ENCODE data around the gene CACNA1A.
A peak's percentile ranks its signal among the peaks of the same experiment; 100 is the strongest.
"Not testable (repeated sequence)": the region's sequence is repeated elsewhere in the genome, so short reads cannot be mapped to it uniquely, and the experiment has no call there.

The CACNA1A gene

DNA sequence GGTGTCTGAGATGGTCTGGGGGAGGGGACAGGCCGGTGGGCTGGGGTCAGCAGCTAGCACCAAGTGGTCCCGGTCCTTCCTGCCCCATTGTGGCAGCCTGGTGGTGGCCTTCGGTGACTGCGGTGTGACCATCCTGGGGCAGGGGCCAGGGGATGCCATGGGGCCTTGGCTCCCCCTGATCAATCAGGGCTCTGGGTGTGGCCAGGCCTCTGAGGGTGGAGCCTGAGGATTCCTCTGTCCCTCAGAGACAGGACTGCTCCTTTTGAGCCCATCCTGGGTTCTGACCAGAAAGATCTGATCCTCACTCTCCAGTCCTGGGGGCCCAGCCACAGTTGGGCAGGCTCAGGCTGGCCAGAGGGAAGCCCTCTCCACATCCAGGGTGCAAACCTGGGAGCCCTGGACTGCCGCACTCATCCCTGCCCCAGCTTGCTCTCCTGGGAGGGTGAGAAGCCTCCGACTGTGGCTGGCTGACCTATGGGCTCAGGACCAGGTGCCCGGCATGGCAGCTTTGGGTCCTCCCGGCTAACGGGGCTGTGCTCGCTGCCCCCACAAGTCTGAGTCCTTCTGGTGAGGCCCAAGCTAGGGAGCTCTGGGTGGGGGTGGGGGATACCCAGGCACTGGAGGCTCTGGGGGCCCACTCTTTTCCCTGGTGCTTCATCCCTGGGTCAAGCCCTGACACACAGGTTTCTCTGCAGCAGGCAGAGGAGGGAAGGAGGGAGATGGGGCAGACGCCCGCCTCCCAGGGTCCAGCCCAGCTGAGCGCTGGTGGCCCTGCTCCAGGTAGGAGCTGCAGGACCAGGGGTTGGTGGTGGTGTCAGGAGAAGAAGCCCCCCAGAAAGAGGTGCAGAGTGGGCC, 296.6 kb downstream of the CACNA1A start:
- peak; percentile 80 for FAIRE-seq
- no peak for DNase-seq (ENCODE audit: insufficient read length, low spot score)

DNA sequence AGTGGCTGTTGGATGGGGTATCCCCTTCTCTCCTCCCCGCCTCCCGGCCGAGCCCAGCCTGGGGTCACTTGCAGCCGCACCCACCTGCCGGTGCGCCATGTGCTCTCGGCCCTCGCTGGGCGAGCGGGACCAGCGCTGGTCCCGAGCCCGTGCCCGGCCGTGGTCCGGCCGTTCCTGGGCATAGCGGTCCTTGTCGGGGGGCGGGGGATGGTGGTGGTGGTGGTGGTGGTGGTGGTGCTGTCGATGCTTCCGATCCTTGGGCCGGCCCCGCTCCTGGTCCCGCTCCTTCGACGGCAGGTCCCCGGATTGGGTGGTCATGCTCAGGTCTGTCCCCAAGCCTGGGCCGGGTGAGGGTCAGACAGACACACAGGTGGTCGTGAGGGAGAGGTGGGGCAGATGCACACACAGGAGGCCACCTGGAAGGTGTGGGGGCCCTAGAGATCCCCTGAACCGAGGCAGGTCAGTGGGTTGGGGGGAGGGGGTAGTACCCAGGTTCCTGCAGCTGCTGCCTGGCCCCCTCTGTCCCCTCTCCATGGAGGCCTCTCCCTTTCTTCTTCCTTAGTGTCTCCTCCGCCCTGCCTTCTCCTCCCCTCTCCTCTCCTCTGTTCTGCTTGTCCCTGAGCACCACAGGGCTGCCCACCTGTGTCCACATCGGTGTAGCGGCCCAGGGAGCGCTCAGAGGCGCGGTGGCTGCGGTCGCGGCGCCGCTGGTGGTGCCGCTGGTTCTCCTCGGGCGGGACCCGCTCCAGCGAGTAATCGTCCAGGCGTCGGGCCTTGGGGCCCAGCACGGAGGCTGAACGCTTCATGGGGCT, 297.4 kb downstream of the CACNA1A start:
- FAIRE-seq, result peak; percentile 69

DNA sequence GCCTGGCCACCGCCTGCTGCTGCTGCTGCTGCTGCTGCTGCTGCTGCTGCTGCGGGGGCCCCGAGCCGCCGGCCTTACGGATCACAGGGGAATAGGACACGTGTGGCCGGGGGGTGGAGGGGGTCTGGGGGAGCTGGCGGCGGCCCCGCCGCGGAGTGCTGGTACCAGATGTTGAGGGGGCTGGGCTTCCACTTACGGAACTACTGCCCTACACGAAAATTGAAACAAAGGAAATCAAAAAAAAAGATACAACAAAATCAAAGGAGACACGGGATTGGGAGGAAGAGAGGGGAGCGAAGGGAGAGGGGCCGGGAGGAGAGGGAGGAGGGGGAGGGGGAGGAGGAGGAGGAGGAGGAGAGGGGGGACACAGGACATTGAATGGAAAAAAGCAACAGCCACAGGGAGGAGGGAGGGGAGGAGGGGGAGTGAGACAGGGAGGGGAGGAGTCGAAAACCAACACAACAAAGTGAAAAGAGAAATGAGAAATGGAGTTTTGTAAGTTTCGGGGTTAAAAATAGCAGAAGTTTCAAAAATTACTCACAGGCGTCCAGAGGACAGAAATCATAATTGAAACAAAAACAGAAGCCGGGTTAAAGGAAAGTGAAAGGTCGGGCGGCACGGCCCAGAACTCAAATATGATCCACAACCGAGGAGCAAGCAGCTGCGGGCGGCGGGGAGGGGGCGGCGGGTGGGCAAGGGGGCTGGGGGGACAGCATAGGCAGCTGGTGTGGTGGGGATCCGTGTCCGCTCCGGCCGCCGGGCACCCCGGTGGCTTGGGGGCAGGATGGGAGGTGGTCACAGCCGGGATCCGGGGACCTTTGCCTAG, 298.2 kb downstream of the CACNA1A start:
- peak; percentile 98 for FAIRE-seq

More for the DNA sequence above, 297.4 kb downstream of the CACNA1A start:
- peak; percentile 70 for DNase-seq (ENCODE audit: insufficient read length, low spot score)

DNA sequence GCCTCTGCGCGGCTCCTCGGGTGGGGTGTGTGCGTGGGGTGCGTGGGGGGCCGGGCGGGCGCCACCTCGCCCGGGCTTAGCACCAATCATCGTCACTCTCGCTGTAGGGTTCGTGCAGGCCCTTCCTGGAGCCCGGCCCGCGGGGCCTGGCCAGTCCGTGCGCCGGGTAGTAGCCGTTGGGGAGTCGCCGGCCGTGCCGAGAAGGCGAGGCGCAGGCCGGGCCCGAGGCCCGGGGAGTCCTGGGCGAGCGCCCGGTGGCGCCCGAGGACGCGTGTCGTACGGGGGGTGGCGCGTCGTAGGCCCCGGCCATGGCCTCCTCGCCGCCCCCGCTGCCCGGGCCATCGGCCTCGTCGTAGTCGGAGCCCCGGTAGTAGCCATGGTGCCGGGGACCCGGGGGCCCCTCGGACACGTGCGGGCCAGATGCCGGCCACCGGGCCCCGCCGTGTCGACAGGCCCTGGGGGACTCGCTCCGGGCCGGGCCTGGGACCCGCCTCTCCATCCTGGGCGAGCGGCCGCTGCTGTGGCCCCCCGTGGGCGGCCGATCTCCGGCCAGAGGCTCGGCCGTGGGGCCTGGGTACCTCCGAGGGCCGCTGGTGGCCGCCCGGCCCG, 298.9 kb downstream of the CACNA1A start:
- FAIRE-seq (no peak), DNase-seq (ENCODE audit: insufficient read length, low spot score) (no peak)

More for the DNA sequence above, 298.2 kb downstream of the CACNA1A start:
- peak; percentile 94 for DNase-seq (ENCODE audit: insufficient read length, low spot score)

- no peak for DNase-seq (ENCODE audit: insufficient read length, low spot score)
- FAIRE-seq, result no peak
Measured at GRCh38 chr19:13206587-13206986, 299.7 kb downstream of the CACNA1A start.

- DNase-seq (ENCODE audit: insufficient read length, low spot score); FAIRE-seq: not testable (repeated sequence)
Measured at GRCh38 chr19:13202112-13202511, 304.2 kb downstream of the CACNA1A start.

GRCh38 chr19:13198634-13199033, 307.6 kb downstream of the CACNA1A start:
- FAIRE-seq (no peak), DNase-seq (ENCODE audit: insufficient read length, low spot score) (no peak)

- peak; percentile 60 for FAIRE-seq
- peak; percentile 73 for DNase-seq (ENCODE audit: insufficient read length, low spot score)
Measured at GRCh38 chr19:13195678-13196077, 310.6 kb downstream of the CACNA1A start.

GRCh38 chr19:13190781-13191540, 315.3 kb downstream of the CACNA1A start:
- FAIRE-seq, result no peak
- DNase-seq (ENCODE audit: insufficient read length, low spot score), result no peak

DNA sequence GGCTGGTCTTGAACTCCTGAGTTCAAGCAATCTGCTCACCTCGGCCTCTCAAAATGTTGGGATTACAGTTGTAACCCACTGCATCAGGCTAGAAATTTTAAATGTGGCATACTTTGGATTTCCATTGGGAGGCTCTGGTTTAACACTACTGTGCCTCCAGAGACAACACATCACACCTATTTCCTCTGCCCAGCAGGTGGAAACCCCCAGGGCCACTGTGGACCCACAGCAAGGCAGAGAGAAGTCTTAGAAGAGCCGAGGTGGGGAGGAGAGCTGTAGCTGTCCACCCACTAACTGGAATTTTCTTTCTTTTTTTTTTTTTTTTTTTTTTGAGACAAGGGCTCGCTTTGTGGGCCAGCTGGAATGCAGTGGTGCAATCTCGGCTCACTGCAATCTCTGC, 316.7 kb downstream of the CACNA1A start:
- DNase-seq (ENCODE audit: insufficient read length, low spot score), result no peak
- FAIRE-seq, result no peak

- DNase-seq (ENCODE audit: insufficient read length, low spot score) (no peak), FAIRE-seq (no peak)
Measured at GRCh38 chr19:13187419-13187818, 318.9 kb downstream of the CACNA1A start.

DNA sequence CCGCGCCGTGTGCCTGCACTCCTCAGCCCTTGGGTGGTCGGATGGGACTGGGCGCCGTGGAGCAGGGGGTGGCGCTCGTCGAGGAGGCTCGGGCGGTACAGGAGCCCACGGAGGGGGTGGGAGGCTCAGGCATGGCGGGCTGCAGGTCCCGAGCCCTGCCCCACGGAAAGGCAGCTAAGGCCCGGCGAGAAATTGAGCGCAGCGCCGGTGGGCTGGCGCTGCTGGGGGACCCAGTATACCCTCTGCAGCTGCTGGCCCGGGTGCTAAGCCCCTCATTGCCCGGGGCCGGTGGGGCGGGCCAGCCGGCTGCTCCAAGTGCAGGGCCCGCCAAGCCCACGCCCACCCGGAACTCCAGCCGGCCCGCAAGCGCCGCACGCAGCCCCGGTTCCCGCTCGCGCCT, 319.6 kb downstream of the CACNA1A start:
- not testable (repeated sequence) for FAIRE-seq; DNase-seq (ENCODE audit: insufficient read length, low spot score)

GRCh38 chr19:13185763-13186657, 320.3 kb downstream of the CACNA1A start:
- DNase-seq (ENCODE audit: insufficient read length, low spot score); FAIRE-seq: not testable (repeated sequence)

- not testable (repeated sequence) for DNase-seq (ENCODE audit: insufficient read length, low spot score); FAIRE-seq
Measured at GRCh38 chr19:13184926-13185325, 321.4 kb downstream of the CACNA1A start.

- FAIRE-seq, result peak; percentile 92
- DNase-seq (ENCODE audit: insufficient read length, low spot score), result no peak
Measured at GRCh38 chr19:13181747-13182388, 324.4 kb downstream of the CACNA1A start.

DNA sequence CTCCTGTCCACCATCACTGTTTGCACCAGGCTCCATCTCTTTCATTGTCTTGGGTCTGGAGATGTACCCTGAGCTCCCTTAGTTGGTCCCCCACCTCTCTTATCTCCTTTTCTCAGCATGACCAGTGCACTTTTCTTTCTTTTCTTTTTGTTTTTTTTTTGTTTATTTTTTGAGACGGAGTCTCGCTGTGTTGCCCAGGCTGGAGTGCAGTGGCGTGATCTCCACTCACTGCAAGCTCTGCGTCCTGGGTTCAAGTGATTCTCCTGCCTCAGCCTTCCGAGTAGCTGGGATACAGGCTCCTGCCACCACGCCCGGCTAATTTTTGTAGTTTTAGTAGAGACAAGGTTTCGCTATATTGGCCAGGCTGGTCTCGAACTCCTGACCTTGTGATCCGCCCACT, 328.0 kb downstream of the CACNA1A start:
- not testable (repeated sequence) for DNase-seq (ENCODE audit: insufficient read length, low spot score); FAIRE-seq

DNA sequence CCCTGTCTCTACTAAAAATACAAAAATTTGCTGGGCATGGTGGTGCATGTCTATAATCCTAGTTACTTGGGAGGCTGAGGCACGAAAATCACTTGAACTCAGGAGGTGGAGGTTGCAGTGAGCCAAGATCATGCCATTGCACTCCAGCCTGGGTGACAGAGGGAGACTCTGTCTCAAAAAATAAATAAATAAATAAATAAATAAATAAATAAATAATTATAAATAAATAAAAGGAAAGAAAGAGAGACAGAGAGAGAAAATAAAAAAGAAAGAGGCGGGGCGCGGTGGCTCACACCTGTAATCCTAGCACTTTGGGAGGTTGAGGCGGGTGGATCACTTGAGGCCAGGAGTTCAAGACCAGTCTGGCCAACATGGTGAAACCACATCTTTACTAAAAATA, 328.7 kb downstream of the CACNA1A start:
- not testable (repeated sequence) for FAIRE-seq; DNase-seq (ENCODE audit: insufficient read length, low spot score)

- DNase-seq (ENCODE audit: insufficient read length, low spot score) (no peak), FAIRE-seq (no peak)
Measured at GRCh38 chr19:13176345-13176744, 329.9 kb downstream of the CACNA1A start.

Measured in GM19239 (cell line).